GM23248 (cell line): ENCODE results near the gene CHN2. TPM values are rescaled to one million over a fixed set of nuclear protein-coding genes. Genes with fewer than 3 reads are reported as not detected.

Source experiments
- DNase-seq: peaks from one replicate; pipeline ENCODE4 v3.0.0-alpha.2; 2015
- H2AFZ ChIP-seq: fragments of 200-600 bp; sonication (generic); 2 replicates; pipeline ENCODE4 v1.6.1; 2016; ENCODE audit warnings: antibody characterized with exemption
- H3F3A ChIP-seq: fragments of 200-600 bp; sonication (generic); 2 replicates; pipeline ENCODE4 v1.6.1; 2016; ENCODE audit warnings: mild to moderate bottlenecking, antibody characterized with exemption, mixed run types; ENCODE audit not compliant: insufficient read depth
- H3K27ac ChIP-seq: fragments of 200-600 bp; sonication (generic); 2 replicates; pipeline ENCODE4 v1.5.1; 2016; ENCODE audit warnings: mild to moderate bottlenecking
- H3K27me3 ChIP-seq: fragments of 200-600 bp; sonication (generic); replicated peaks from 2 replicates; pipeline ENCODE4 v1.6.1; 2016; ENCODE audit warnings: mild to moderate bottlenecking; ENCODE audit not compliant: insufficient read depth
- H3K36me3 ChIP-seq: fragments of 200-600 bp; sonication (generic); 2 replicates; pipeline ENCODE4 v1.6.1; 2016; ENCODE audit warnings: low read depth, mild to moderate bottlenecking
- H3K4me1 ChIP-seq: fragments of 200-600 bp; sonication (generic); 2 replicates; pipeline ENCODE4 v1.6.1; 2016; ENCODE audit warnings: mild to moderate bottlenecking; ENCODE audit not compliant: insufficient read depth
- H3K4me2 ChIP-seq: fragments of 200-600 bp; sonication (generic); one replicate; pipeline ENCODE4 v1.6.1; 2016; ENCODE audit warnings: mild to moderate bottlenecking; ENCODE audit not compliant: unreplicated experiment
- H3K4me3 ChIP-seq: fragments of 200-600 bp; sonication (generic); 2 replicates; pipeline ENCODE4 v1.5.1; 2016; ENCODE audit warnings: mild to moderate bottlenecking
- H3K79me2 ChIP-seq: fragments of 200-600 bp; sonication (generic); 2 replicates; pipeline ENCODE4 v1.6.1; 2016; ENCODE audit warnings: mild to moderate bottlenecking; ENCODE audit not compliant: insufficient read depth
- H3K9ac ChIP-seq: fragments of 200-600 bp; sonication (generic); 2 replicates; pipeline ENCODE4 v1.6.1; 2016; ENCODE audit warnings: mild to moderate bottlenecking
- H3K9me2 ChIP-seq: fragments of 200-600 bp; sonication (generic); 2 replicates; pipeline ENCODE4 v1.6.1; 2016; ENCODE audit warnings: mixed run types, mild to moderate bottlenecking, moderate library complexity; ENCODE audit not compliant: insufficient read depth
- H3K9me3 ChIP-seq: fragments of 200-600 bp; sonication (generic); one replicate; pipeline ENCODE4 v1.6.1; 2017; ENCODE audit warnings: low read depth
- H4K20me1 ChIP-seq: fragments of 200-600 bp; sonication (generic); 2 replicates; pipeline ENCODE4 v1.6.0; 2016; ENCODE audit not compliant: insufficient read depth
- EZH2 ChIP-seq: fragments of 200-600 bp; sonication (generic); IDR thresholded peaks from 2 replicates; pipeline ENCODE4 v1.6.1; 2018; ENCODE audit warnings: antibody characterized with exemption, mild to moderate bottlenecking; ENCODE audit not compliant: insufficient read depth, poor library complexity, severe bottlenecking
- EZH2phosphoT487 ChIP-seq: fragments of 200-600 bp; sonication (generic); IDR thresholded peaks from 2 replicates; pipeline ENCODE4 v1.6.1; 2018; ENCODE audit warnings: antibody characterized with exemption, moderate library complexity, mild to moderate bottlenecking, low read depth; ENCODE audit not compliant: insufficient read depth
- WGBS, 2 experiments: methylation state at CpG; one replicate each; pipeline ENCODE4 v1.1.6; 2015 to 2017; ENCODE audit warnings: low lambda C conversion rate in 2 of 2, low coverage in 1 of 2; ENCODE audit errors: missing lambda C conversion rate in 2 of 2; 5-methylcytosine and 5-hydroxymethylcytosine counted together
- in situ Hi-C: fragments of 300-500 bp; cut with MboI; formaldehyde crosslinking; loops from 2 replicates; pipeline ENCODE4 v1.15.0; 2020
- polyA plus RNA-seq: library from polyadenylated mRNA; unstranded; fragments of >200 nt; fragmentation: Nextera tagmentation; extraction: Ambion mirVana; gene quantifications from 2 replicates; pipeline ENCODE4 v1.2.1, GENCODE V29; 2016
- total RNA-seq: library from RNA; depleted of rRNA; stranded (reverse); fragments of >200 nt; shearing (Covaris generic); gene quantifications from 2 replicates; pipeline ENCODE4 v1.2.3, GENCODE V29; 2014

Gene CHN2
- total and polyA plus RNA-seq, 2 experiments from 2014 or later, result 1.5 to 2.3 TPM

DNA sequence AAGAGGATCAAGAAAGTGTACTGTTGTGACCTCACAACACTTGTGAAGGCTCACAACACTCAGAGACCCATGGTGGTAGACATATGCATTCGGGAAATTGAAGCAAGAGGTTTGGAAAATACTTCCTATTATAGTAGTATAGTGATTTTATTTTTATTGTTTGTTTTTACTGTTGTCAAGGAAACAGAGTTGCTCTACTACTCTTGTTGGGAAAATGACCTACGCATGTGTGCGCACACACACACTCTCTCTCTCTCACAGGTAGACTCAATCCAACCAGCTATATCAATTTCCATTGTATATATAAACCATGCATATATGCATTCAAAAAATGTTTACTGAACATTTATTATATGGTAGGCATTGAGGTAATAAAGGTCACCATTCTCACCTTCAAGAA, 305.4 kb downstream of the CHN2 start:
- H4K20me1 ChIP-seq, result no peaks in the 10 kb centered on the region
- H3K4me3 ChIP-seq, result no peak overlapping the region
- H3K36me3 ChIP-seq, result no peaks in the 10 kb centered on the region
- H2AFZ ChIP-seq, result no peak overlapping the region
- H3K4me2 ChIP-seq, result no peak overlapping the region
- no peaks in the 10 kb centered on the region for H3K79me2 ChIP-seq
- DNase-seq, result no peak
- 86% methylated on average over 3 of the region's 3 CpGs for WGBS, 2 experiments
- in situ Hi-C loops, result no loop called here
- H3K4me1 ChIP-seq, result peaks cover 6% of the 10 kb centered on the region
- H3K9me2 ChIP-seq, result no peaks in the 10 kb centered on the region
- H3K9ac ChIP-seq, result no peak overlapping the region
- no peak overlapping the region for H3K27ac ChIP-seq
- H3F3A ChIP-seq, result peaks cover 6% of the 10 kb centered on the region; the same call in 1 of the 2 replicates
- TF ChIP-seq EZH2phosphoT487, result no peak
- TF ChIP-seq EZH2, result no peak
- H3K27me3 ChIP-seq, result no peaks in the 10 kb centered on the region
- no peaks in the 10 kb centered on the region for H3K9me3 ChIP-seq

DNA sequence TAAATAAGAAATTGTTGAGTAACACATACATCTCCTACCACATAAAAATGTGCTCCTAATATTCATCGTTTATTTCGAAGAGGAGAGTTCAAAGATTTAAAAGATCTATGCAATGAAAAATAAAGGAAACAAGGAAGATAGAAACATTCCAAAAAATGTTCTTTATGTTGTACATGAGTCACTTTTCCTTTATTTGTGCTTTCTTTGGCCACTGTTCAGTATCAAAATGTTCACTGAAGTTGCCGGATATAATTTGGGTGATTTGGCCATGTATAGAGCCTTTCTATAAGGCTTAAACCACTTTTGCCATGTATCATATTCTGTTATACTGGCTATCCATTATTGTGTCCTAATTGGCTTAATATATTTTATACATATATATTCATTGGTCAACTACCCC, 306.1 kb downstream of the CHN2 start:
- no peak overlapping the region for H3K4me3 ChIP-seq
- 92 to 93% methylated on average over 3 of the region's 3 CpGs for whole genome bisulfite sequencing, 2 experiments
- no peaks in the 10 kb centered on the region for H3K9me2 ChIP-seq
- in situ Hi-C loops, result no loop called here
- TF ChIP-seq EZH2 (no peak), EZH2phosphoT487 (no peak)
- DNase-seq, result no peak
- H3K4me2 ChIP-seq, result no peak overlapping the region
- no peaks in the 10 kb centered on the region for H3K9me3 ChIP-seq
- no peak overlapping the region for H3K9ac ChIP-seq
- H3K4me1 ChIP-seq, result peaks cover 2% of the 10 kb centered on the region; the same call in 1 of the 2 replicates
- no peaks in the 10 kb centered on the region for H4K20me1 ChIP-seq
- no peaks in the 10 kb centered on the region for H3K79me2 ChIP-seq
- H2AFZ ChIP-seq, result no peak overlapping the region
- no peak overlapping the region for H3K27ac ChIP-seq
- H3K36me3 ChIP-seq, result no peaks in the 10 kb centered on the region
- H3K27me3 ChIP-seq, result no peaks in the 10 kb centered on the region
- no peaks in the 10 kb centered on the region for H3F3A ChIP-seq

DNA sequence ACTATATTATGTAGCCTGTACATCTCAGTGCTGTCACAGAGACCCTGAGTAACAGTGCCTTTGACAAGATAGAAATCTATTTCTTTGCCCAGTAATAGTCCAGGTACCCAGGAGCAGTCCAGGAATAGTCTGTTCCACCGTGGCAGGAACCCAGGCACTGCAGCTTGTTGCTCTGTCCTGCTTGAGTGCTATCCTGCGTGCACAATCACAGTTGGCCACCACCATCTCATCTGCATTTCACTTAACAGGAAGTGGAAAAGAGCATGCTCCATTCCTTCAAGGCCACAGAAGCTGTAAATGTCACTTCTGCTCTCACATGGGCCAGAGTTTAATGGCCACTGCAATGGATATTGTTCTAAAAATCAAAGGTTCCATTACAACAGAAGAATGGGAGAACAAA, 307.6 kb downstream of the CHN2 start:
- in situ Hi-C loops, result no loop called here
- Histone ChIP-seq H3K4me2 (no peak overlapping the region), H3K9ac (no peak overlapping the region), H3K9me3 (no peaks in the 10 kb centered on the region), H2AFZ (no peak overlapping the region), H3K27me3 (no peaks in the 10 kb centered on the region), H3K4me1 (peaks cover 5% of the 10 kb centered on the region; the same call in 1 of the 2 replicates), H3K79me2 (no peaks in the 10 kb centered on the region), H3K27ac (no peak overlapping the region), H4K20me1 (no peaks in the 10 kb centered on the region), H3K9me2 (no peaks in the 10 kb centered on the region), H3K4me3 (no peak overlapping the region), H3K36me3 (no peaks in the 10 kb centered on the region), H3F3A (no peaks in the 10 kb centered on the region)
- TF ChIP-seq EZH2 (no peak), EZH2phosphoT487 (no peak)
- 80% methylated on average over 2 of the region's 2 CpGs for WGBS, 2 experiments
- DNase-seq, result no peak

DNA sequence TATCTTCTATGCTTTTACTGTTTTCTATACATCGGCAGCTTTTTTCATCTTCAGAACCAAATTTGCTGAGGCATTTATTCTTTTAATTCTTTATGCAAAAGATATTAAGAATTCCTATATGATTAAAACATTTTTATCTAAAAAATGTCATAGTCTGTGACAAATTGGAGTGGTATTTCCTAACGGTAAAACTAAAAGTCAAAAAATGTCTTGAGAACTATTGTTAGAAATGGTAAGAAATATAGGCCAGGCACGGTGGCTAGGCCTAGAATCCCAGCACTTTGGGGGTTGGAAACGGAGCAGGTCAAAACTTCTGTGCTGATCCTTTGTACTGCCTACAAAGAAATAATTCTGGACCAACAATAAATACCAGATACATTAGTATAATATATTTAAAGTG, 311.4 kb downstream of the CHN2 start:
- no peak for TF ChIP-seq EZH2
- no peak for TF ChIP-seq EZH2phosphoT487
- Histone ChIP-seq H3K9me3 (no peaks in the 10 kb centered on the region), H3K9ac (no peak overlapping the region), H3K27me3 (no peaks in the 10 kb centered on the region), H3K4me1 (peaks cover 5% of the 10 kb centered on the region; the same call in 1 of the 2 replicates), H3K4me2 (no peak overlapping the region), H3K36me3 (no peaks in the 10 kb centered on the region), H3K79me2 (no peaks in the 10 kb centered on the region), H3F3A (no peaks in the 10 kb centered on the region), H2AFZ (no peak overlapping the region), H3K9me2 (no peaks in the 10 kb centered on the region), H3K27ac (no peak overlapping the region), H3K4me3 (no peak overlapping the region), H4K20me1 (no peaks in the 10 kb centered on the region)
- 82 to 95% methylated on average over 4 of the region's 4 CpGs for WGBS, 2 experiments
- in situ Hi-C loops, result no loop called here
- DNase-seq, result no peak

DNA sequence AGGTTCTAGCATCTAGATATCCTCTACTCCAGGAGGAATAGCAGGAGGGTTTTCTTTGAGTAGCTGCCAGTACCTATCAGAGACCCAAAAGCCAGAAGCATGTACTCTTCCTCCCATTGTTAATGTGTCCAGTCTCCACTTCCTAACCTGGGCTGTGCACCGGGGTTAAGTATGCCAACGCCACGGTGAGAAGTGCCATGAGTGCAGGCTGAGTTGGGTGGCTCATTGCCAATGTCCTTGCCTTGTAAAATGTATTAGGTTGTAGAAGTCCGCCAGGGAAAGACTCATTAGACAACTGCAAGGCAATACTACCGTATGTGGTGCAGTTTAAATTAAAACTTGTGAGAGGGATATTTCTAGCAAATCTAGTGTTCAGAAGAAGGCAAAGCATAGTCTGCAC, 314.0 kb downstream of the CHN2 start:
- Histone ChIP-seq H3K27me3 (no peaks in the 10 kb centered on the region), H3K79me2 (no peaks in the 10 kb centered on the region)
- 72 to 75% methylated on average over 5 of the region's 5 CpGs for WGBS, 2 experiments

More for the DNA sequence above, 314.0 kb downstream of the CHN2 start:
- Histone ChIP-seq H3K9me2 (no peaks in the 10 kb centered on the region), H3K27ac (no peak overlapping the region), H3K4me1 (peaks cover 5% of the 10 kb centered on the region; the same call in 1 of the 2 replicates), H3K36me3 (no peaks in the 10 kb centered on the region; the same call in 1 of the 2 replicates), H3F3A (no peaks in the 10 kb centered on the region), H2AFZ (no peak overlapping the region), H3K4me3 (no peak overlapping the region), H3K9me3 (no peaks in the 10 kb centered on the region), H3K4me2 (no peak overlapping the region), H3K9ac (no peak overlapping the region), H4K20me1 (no peaks in the 10 kb centered on the region)
- no peak for TF ChIP-seq EZH2phosphoT487
- no peak for TF ChIP-seq EZH2
- no peak for DNase-seq
- in situ Hi-C loops, result no loop called here
